GM12801 (cell line): ENCODE data around the gene ELAPOR1.

Source experiments
- CTCF ChIP-seq: IDR thresholded peaks from one replicate; pipeline ENCODE4 v1.5.1; 2011; ENCODE audit warnings: control low read depth; ENCODE audit not compliant: insufficient read length; ENCODE audit errors: extremely low read depth

ELAPOR1 gene

GRCh38 chr1:109158433-109158832 lies 44.5 kb downstream of the ELAPOR1 start:
- TF ChIP-seq CTCF = no peak

- TF ChIP-seq CTCF = no peak
Observed at GRCh38 chr1:109159326-109159725, 45.4 kb downstream of the ELAPOR1 start.

DNA sequence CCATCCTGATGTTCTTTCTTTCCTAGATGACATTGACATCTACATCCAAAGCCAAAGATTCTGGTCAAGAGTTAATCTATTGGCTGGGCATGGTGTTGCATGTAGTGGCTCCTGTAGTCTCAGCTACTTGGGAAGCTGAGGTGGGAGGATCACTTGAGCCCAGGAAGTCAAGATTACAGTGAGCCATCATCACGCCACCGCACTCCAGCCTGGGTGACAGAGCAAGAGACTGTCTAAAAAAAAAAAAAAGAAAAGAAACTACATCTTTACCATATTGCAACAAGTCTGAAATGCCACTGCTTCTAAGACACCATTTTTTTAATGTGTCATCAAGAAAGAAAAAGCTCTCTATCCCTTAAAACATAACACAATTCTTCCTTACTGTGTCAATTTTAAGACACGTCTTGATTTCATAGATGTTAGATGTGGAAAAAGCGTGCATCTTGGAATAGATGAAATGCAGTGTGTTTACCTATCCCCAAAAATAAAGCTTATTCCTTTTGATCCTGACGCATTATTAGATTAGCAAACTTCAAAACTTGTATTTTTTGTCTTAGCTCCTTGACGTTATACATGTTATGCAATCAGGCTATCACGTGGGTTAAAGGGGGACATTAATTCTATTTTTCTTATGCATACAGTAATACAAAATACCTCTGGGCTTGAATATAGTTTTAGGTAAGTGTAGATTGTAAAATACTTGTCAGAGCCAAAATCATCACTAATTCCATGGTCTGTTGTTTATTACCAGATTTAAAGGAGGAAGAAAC lies 46.3 kb downstream of the ELAPOR1 start:
- no peak for TF ChIP-seq CTCF

- TF ChIP-seq CTCF = no peak
Observed at GRCh38 chr1:109161858-109162606, 48.1 kb downstream of the ELAPOR1 start.

GRCh38 chr1:109162626-109163025 lies 48.7 kb downstream of the ELAPOR1 start:
- TF ChIP-seq CTCF = no peak

- no peak for TF ChIP-seq CTCF
Observed at GRCh38 chr1:109163551-109163950, 49.6 kb downstream of the ELAPOR1 start.
